GM18508 (cell line): Measurements from ENCODE around the gene UGT1A4.
"Not testable (repeated sequence)": the region's sequence is repeated elsewhere in the genome, so short reads cannot be mapped to it uniquely, and the experiment has no call there.

Experiments
- ATAC-seq: cut with Tn5 transposase; IDR thresholded peaks from one replicate; pipeline ENCODE4 v1.9.1; 2021; ENCODE audit warnings: moderate number of reproducible peaks; ENCODE audit not compliant: insufficient read depth, unreplicated experiment

Gene UGT1A4

DNA sequence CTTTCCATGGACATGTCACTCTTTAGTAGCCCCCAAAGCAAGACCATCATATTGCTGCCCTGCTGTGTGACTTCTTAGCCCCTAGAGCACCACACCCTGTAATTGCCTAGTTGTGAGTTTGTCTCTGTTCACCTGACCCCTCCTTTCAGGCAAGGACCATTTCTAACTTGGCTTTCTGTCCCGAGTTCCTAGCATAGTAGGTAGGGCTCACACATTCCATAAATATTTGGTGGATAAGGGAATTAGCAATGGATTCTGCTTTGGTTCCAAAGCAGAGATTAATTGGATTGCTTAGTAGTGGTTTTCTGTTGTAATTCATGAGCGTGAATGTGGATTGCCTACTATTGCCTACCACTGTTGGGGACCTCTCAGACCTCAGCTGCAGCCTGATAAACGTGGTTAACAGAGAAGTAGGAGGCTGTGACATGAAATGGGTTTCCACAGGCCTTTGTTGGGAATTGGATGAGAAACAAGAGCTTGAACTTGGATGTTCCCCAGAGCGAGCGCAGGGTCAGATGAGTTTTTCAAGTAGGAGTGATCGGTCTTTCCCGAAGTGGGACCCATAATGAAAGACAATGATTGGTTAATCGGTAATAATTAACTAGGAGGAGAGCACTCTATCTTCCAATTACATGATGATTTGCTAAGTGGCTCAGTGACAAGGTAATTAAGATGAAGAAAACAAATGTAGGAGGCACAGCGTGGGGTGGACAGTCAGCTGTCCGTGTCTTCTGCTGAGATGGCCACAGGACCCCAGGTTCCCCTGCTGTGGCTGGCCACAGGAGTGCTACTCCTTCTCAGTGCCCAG, 28.1 kb downstream of the UGT1A4 start:
- no peak for ATAC-seq

DNA sequence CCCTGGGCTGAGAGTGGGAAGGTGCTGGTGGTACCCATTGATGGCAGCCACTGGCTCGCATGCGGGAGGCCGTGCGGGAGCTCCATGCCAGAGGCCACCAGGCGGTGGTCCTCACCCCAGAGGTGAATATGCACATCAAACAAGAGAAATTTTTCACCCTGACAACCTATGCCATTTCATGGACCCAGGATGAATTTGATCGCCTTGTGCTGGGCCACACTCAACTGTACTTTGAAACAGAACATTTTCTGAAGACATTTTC, 28.7 kb downstream of the UGT1A4 start:
- no peak for ATAC-seq

DNA sequence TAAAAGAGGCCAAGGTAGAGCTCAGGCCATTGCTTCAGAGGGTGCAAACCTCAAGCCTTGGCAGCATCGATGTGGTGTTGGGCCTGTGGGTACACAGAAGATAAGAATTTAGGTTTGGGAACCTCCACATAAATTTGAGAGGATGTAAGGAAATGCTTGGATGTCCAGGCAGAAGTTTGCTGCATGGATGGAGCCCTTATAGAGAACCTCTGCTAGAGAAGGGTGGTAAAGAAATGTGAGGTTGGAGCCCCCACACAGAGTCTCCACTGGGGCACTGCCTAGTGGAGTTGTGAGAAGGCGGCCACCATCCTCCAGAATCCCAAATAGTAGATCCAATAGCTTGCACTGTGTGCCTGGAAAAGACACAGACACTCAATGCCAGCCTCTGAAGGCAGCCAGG, 32.2 kb downstream of the UGT1A4 start:
- not testable (repeated sequence) for ATAC-seq

DNA sequence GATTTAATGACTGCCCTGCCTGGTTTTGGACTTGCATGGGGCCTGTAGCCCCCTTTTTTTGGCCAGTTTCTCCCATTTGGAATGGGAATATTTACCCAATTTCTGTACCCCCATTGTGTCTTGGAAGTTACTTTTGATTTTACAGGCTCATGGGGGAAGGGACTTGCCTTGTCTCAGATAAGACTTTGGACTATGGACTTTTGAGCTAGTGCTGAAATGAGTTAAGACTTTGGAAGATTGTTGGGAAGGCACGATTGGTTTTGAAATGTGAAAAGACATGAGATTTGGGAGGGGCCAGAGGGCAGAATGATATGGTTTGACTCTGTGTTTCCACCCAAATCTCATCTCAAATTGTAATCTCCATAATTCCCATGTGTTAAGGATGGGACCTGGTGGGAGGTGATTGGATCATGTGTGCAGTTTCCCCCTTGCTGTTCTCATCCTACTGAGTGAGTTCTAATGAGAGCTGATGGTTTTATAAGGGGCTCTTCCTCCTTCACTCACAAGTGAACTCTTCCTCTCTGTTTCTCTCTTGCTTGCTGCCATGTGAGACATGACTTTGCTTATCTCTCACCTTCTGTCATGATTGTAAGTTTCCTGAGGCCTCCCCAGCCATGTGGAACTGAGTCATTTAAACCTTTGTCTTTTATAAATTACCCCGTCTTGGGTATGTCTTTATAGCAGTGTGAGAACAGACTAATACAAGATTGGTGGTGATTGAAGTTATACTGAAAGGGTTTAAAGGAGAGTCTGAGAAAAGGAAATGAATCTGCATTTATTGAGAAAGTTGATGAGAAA, 32.9 kb downstream of the UGT1A4 start:
- not testable (repeated sequence) for ATAC-seq

DNA sequence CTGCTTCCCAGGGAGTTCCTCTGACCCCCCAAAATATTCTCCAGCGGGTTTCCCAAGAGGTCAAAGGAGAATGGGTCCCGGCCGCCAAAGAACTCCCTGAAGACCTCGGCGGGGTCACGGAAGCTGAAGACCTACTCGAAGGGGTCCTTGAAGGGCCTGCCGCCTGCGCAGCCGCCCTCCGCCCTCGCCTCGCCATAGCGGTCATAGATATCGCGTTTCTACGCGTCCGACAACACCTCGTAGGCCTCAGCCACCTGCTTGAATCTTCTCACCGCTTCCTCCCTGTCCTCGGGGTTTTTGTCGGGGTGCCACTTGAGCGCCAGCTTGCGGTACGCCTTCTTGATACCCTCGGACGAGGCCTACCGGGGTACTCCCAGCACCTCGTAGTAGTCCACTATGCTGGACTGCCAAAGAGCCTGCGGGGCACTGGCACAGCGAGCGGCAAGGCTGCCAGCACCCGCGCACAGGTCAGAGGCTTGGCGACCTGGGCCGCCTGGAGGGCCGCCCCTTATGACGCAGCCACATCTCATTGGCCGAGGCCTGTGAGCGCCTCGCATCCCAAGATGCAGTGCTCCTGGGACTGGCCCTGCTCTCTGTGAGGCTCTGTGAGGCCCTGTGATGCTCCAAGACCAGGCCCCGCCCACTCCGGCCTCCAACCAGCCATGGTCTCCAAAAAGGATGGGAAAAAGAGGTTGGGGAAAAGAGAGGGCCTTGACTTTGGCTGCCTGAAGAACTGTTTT, 36.5 kb downstream of the UGT1A4 start:
- ATAC-seq, result no peak

DNA sequence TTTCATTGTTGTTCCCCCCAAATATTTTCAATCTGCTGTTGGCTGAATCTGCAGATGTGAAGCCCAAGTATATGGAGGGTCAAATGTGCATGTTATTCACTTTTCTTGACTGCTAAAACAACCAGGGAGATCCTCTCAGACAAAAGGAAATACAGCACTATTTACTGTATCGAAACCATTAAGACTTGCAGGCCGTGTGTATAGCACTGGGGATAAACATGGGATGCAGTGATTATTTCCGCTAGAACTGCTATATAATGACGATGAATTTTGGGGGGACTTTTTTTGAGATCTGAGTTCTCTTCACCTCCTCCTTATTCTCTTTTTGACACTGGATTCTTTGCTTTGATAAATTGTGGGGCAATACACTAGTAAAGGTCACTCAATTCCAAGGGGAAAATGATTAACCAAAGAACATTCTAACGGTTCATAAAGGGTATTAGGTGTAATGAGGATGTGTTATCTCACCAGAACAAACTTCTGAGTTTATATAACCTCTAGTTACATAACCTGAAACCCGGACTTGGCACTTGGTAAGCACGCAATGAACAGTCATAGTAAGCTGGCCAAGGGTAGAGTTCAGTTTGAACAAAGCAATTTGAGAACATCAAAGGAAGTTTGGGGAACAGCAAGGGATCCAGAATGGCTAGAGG, 38.0 kb downstream of the UGT1A4 start:
- no peak for ATAC-seq

DNA sequence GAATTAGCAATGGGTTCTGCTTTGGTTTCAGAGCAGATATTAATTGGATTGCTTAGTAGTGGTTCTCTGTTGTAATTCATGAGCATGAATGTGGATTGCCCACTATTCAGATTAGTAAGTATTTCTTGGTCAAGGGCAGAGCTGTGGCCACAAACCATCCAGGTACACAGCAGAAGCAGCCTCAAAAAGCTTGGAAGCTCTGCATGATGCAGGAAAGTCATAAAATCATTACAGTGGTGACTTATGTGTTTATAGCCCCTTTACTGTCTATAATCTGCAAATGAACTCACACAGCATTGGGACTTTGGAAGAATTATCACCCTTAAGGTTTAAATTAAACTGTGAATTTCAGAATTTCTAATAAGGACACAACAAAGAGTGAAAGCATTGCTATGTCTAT, 39.6 kb downstream of the UGT1A4 start:
- ATAC-seq, result no peak

DNA sequence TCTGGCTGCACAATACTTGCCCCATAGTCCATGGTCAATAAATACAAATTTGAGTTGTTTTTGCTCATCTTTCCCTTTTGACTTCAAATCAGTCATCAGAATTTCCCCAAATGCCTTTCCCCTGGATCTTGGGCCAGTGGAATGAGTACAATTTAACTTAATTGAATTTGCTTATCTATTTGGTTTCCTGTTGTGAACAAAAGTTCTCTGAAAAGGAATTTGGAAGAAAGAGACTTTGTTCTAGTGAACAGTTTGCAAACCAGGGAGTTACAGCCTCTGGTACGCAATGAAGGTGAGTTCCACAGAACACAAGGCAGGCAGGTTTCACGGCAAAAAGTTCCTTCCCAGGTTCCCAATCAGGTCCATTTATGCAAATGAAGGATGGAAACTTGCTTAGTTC, 40.3 kb downstream of the UGT1A4 start:
- no peak for ATAC-seq

DNA sequence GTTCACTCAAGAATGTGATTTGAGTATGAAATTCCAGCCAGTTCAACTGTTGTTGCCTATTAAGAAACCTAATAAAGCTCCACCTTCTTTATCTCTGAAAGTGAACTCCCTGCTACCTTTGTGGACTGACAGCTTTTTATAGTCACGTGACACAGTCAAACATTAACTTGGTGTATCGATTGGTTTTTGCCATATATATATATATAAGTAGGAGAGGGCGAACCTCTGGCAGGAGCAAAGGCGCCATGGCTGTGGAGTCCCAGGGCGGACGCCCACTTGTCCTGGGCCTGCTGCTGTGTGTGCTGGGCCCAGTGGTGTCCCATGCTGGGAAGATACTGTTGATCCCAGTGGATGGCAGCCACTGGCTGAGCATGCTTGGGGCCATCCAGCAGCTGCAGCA, 41.5 kb downstream of the UGT1A4 start, which contains the start of gene UGT1A1:
Gene UGT1A1 (plus strand): TSS at position 228 of the 400 bp plus-strand sequence. CDS start 18 bp downstream, at position 246.
- no peak for ATAC-seq

DNA sequence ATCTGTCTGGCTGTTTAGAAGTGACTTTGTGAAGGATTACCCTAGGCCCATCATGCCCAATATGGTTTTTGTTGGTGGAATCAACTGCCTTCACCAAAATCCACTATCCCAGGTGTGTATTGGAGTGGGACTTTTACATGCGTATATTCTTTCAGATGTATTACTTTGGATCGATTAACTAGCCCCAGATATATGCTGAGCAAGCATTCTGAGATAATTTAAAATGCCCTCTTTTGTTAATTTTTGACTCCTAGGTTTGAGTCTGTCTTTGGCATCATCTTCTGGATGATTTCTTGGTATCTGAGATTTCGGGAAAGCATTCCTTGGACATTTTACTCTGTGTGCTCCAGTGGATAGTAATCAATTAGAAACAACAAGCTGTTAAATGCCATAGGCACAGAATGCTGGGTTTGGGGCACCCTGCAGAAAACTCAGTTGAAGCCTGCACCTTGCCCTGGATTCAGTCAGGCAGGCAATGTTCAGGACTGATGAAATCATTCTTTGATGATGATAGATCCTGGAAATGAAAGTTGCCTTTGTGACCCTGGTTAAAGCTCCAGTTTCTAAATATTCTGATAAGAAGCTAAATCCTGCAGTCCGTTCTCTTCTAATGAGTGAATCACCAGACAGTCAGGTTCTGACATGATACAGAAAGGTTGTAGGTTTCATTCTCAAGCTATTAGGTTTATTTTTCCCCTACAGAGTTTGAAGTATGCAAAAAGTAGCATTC, 42.7 kb downstream of the UGT1A4 start:
- no peak for ATAC-seq

DNA sequence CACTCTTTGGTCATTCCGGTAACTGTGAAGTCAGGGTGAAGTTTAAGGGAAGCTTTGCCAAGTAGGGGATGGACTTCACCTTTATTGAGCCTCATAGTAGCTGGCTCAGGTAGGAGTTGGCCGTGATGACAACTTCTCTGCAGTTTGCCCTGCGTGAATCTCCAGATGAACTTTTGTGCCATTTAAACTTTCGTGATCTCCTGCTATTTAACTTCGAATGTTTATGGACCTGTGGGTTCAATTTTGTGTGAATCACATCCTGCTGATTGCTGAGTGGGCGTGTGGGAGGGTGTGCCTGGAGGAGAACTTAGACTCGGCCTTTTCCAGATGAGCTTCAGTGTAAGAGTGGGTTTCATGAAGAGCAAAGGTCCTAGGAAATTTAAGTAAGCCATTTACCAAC, 45.7 kb downstream of the UGT1A4 start:
- ATAC-seq, result no peak

DNA sequence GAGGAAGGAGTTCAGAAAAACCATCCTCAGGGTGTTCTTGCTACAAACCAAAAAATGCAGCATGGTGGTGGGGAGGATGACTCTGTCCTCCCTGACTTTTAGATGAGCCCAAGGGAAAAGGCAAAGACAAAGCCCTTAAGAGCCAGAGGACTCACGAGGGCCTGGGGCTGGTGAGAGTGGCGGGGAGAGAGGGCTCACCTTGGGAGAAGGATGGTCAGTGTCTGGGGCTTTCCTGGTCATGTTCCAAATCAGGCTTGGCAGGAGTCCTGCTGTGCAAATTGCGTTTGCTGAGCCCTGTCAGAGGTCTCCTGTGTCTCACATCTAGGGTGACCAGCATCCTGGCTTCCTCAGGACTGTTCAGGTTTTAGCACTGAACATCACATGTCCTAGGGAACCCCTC, 46.2 kb downstream of the UGT1A4 start:
- no peak for ATAC-seq

DNA sequence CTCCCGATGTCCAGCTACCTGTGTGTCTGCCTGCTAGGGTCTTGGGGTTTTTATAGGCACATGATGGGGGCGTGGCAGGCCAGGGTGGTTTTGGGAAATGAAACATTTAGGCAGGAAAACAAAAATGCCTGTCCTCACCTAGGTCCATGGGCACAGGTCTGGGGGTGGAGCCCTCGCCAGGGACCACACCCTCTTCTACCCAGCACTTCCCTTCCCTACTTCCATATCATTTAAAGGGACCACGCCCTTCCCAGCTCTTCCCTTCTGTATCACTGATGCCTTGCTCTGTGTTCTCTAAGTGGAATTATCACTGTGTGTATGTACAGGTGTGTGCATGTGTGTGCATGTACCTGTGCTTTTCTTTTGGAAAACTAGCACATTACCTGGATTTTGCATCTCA, 47.9 kb downstream of the UGT1A4 start:
- ATAC-seq, result no peak

DNA sequence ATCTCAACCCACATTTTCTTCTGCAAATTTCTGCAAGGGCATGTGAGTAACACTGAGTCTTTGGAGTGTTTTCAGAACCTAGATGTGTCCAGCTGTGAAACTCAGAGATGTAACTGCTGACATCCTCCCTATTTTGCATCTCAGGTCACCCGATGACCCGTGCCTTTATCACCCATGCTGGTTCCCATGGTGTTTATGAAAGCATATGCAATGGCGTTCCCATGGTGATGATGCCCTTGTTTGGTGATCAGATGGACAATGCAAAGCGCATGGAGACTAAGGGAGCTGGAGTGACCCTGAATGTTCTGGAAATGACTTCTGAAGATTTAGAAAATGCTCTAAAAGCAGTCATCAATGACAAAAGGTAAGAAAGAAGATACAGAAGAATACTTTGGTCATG, 49.5 kb downstream of the UGT1A4 start:
- no peak for ATAC-seq

DNA sequence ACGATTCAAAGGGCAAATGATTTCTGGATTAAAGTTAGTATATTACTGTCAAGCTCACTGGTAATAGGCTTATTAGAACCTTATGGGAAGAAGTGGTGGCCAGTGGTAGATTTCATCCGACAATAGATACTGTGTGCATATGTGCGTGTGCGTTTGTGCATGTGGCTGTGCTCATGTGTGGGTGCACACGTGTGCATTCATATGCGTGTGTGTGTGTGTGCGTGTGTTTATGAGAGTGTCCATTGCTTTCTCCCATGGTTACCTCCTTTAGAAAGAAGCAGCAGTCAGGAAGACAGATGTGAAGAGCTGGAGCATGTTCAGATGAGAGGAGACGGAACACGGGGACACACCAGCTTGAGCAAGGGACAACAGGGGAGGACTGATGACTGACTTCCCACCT, 50.7 kb downstream of the UGT1A4 start:
- no peak for ATAC-seq

DNA sequence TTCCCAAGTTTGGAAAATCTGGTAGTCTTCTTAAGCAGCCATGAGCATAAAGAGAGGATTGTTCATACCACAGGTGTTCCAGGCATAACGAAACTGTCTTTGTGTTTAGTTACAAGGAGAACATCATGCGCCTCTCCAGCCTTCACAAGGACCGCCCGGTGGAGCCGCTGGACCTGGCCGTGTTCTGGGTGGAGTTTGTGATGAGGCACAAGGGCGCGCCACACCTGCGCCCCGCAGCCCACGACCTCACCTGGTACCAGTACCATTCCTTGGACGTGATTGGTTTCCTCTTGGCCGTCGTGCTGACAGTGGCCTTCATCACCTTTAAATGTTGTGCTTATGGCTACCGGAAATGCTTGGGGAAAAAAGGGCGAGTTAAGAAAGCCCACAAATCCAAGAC, 53.6 kb downstream of the UGT1A4 start:
- ATAC-seq, result no peak

DNA sequence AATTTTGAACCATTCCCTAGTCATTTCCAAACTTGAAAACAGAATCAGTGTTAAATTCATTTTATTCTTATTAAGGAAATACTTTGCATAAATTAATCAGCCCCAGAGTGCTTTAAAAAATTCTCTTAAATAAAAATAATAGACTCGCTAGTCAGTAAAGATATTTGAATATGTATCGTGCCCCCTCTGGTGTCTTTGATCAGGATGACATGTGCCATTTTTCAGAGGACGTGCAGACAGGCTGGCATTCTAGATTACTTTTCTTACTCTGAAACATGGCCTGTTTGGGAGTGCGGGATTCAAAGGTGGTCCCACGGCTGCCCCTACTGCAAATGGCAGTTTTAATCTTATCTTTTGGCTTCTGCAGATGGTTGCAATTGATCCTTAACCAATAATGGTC, 54.0 kb downstream of the UGT1A4 start:
- no peak for ATAC-seq

DNA sequence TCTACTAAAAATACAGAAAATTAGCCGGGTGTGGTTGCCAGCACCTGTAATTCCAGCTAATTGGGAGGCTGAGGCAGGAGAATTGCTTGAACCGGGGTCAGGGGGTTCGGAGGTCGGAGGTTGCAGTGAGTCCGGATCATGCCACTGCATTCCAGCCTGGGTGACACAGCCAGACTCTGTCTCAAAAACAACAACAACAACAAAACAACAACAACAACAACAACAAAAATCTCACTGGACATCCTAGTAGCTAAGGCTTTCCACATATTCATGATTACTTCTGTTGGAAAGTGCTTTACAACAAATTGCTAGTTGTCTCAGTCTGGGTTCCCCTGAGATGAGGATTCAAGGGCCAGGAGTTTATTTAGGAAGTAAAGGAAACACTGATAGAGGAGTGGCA, 55.3 kb downstream of the UGT1A4 start:
- ATAC-seq, result no peak

DNA sequence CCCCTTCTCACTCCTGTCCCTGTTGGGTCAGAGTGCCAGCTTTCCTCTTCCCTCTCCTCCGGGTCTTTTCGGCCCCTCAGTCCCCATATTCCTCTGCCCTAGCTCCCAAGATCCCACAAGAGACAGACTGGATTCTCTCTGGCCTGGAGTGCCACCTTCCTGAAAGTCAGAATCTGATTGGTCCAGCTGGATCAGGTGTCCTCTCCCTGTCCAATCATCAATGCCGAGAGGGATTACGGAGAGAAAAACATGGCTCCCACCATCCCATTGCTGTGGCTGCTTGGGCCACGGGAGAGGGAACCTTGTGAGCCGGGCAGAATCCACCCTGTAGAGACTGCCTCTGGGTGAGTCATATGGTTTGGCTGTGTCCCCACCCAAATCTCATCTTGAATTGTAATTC, 56.9 kb downstream of the UGT1A4 start:
- ATAC-seq, result no peak

DNA sequence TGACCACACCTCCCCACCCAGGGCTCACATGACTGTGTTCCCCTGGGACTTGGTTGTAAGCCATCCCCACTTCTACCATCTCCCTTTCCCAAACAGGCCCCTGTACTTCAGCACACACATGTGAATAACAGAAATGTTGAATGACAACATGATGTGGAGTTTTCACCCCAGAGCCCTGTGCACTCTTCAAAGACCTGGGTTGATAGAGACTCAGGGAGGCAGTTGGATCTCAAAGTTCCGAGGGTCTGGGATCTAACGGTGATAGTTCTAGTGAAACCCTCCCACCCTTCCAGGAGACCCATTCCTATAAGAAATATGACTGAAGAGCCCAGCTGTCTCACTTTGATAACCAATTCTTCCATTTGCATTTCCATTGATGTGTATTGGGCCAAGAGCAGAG, 59.5 kb downstream of the UGT1A4 start, which contains the start of gene MROH2A:
Gene MROH2A (plus strand): TSS at position 301 of the 400 bp plus-strand sequence. CDS start 1,029 bp downstream, outside the sequence.
- ATAC-seq, result no peak
